ENCODE measurements around the gene TXNRD1.
"Not testable (repeated sequence)": the region's sequence is repeated elsewhere in the genome, so short reads cannot be mapped to it uniquely, and the experiment has no call there.

The TXNRD1 gene

DNA sequence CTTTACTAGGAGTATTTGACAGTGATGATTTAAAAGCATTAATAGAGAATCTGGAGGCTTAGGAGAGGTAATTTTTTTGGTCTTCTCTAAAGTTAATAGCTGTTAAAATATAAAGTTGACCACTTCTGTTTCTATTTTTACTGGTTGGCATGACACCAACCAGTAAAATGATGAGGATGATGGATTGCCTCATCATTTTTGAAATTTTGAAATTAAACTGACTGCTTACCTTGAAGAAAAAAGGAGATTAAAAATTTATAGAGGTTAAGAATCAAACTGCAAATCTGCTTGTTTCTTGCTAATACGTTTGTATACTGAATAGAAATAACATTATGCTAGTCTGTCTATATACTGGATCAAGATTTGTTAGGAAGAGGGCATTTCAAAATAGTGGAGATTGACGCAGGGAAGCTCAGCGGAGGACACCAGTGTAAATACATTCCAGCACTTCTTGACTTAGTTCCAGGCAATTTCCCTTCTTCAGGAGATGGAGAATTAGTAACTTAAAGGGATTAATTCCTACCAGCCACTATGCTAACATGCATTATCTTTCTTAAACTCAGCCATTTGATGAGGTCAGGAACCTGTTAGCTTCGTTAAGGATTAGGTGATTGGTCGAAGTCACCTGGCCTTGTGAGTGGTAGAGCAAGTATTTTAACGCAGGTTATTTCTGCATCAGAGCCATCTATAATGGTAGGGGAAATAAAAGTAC, 91.5 kb downstream of the TXNRD1 start:
- no peak for DNase-seq

DNA sequence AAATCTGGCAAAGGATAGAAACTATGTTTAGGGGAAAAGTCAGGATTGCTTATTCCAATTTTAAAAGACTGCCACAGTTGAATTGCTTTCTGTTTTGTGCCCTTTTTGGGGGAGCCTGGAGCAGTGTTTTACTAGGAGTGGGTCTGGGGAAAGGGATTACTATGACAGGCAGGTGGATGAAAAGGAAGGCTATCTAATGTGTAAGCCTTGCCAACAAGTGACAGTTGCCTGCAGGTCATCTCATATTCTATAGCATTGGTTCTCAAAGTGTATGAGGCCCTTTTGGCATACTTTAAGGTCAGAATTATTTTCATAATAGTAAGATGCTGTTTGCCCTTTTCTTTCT, 92.0 kb downstream of the TXNRD1 start:
- DNase-seq, result no peak

- no peak for DNase-seq
These were observed 93.9 kb downstream of the TXNRD1 start for GRCh38 chr12:104309446-104309993.

- DNase-seq, result no peak
These were observed 95.4 kb downstream of the TXNRD1 start for GRCh38 chr12:104310751-104311633.

DNA sequence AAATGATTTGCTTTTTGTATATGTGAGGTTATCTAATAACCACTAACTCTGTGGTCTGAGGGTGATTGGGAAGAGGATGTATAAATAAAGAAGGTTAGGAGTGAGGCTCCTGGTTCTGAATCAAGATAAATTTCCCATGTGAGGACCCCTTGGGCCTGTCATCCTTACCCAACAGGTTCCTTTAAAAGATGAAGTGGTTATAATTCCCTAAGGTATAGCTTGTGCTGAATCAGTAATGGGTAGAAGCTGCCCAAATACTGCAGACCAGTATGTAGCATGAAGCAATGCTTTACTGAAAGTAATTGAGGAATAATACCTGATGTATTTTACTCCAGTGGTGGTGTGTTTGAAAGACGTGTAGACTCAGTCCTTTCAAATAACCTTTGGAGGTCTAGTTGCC, 96.6 kb downstream of the TXNRD1 start:
- no peak for DNase-seq

DNA sequence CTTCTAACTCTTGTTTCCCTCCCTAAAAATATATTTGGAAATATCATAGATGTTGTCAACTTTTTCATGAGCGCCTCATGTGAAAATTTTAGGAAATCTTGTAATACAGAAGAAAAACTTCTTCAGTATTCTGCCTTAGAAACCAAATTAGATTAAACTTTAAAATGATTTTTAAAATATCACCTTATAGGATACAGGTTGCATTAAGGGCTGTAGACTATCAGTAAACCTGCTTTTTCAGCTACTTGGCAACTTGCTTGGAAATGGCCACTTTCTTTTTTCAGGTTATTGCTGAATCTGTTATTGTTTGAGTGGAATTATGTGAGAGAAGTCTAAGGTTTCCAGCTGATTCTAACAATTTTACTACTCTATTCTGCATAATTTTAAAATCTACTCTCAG, 97.1 kb downstream of the TXNRD1 start:
- DNase-seq, result no peak

DNA sequence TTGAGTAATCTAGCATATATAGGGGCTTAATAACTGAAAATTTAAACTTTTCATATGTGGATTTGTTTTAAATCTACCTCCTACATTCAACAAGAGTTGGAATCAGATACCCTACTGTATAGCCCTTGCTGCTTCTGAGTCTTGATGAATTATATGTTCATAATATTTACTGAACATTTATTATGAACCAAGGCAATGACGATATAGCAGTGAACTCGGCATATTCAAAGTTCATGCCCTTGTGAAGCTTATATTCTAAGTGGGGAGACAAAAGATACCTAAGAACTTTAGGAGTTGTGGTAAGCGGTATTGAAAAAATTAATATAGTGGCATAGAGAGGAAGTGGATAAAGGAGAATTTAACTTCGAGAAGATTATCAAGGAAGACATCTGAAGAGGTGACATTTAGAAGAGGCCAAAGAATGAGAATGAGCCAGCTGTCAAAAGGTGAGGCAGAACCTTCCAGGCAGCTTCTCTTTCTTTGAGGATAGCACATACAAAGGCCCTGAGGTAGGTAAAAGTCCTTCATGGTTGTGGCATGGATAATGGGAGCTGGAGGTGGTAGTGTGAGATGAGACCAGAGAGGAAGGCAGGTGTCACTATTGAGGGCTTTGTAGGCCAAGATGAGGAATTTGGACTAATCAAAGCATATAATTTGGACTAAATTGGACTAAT, 98.1 kb downstream of the TXNRD1 start:
- DNase-seq, result no peak

DNA sequence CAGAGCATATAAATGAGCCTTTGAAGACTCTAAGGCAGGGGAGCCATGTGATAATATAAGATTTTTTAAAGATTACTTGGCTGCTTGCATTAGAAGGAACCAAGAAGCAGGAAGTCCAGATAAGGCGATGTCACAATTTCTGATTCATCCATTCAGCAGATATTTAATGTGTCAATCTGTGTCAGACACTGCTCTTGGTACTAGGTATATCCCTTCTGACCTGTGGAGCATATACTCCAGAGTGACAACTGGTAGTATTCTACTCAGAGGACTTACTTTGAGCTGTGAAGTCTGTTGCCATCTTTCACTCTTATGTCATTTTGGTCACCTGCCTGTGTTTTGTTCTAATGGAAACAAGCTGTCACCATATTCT, 98.6 kb downstream of the TXNRD1 start:
- DNase-seq, result peak; percentile 55

DNA sequence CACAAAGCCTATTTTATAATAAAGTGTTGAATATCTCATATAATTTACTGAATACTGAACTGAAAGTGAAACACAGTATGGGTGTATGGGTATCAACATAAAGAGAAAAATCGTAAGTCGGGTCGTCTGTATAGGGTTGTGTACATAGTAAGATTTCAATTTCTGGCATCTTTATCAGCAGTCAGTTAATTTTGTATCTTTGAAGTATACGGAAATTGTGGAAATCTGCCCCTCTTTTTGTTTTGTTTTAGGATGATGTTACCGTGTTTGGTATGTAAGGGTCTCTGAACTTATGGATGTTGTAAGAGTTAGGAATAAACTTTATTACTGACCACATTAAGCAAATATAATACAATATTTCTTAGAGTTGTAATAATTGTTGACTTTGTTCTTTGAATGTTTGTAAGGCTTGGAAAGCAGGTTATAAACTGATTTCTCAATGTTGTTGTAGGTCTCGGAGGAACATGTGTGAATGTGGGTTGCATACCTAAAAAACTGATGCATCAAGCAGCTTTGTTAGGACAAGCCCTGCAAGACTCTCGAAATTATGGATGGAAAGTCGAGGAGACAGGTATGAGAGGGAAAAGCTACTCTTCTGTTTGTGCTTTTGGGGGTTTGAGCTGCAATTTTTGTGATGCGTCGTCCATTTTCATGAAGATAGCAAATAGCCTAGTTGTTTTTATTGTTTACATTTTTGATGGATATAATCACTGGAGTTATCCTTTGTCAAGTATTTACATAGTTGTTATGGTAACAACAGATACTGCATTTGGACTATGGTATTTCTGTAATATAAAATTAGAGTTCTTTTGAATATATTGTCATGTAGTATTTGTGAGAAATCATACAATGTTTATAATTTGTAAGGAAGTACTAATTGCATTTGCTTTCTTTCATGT, 100.0 kb downstream of the TXNRD1 start:
- no peak for DNase-seq

GRCh38 chr12:104316936-104317335, 101.4 kb downstream of the TXNRD1 start:
- no peak for DNase-seq

DNA sequence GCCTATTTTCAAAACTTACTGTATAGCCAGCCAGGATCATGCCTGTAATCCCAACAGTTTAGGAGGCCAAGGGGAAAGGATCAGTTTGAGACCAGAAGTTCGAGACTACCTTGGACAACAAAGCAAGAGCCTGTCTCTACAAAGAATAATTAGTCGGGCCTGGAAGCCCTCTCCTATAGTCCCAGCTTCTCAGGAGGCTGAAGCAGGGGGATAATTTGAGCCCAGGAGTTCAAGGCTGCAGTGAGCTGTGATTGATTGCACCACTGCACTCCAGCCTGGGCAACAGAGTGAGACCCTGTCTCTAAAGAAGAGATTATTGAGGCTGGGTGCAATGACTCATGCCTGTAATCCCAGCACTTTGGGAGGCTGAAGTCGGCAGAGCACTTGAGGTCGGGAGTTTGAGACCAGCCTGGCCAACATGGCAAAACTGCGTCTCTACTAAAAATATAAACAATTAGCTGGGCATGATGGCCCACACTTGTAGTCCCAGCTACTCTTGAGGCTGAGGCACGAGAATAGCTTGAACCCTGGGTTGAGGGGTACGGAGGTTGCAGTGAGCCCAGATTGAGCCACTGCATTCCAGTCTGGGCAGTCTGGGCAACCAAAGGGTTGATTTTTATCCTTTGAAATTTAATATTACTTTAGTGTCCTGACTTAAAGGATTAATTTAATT, 102.1 kb downstream of the TXNRD1 start:
- no peak for DNase-seq

- no peak for DNase-seq
These were observed 103.4 kb downstream of the TXNRD1 start for GRCh38 chr12:104319028-104319427.

GRCh38 chr12:104319918-104320626, 104.5 kb downstream of the TXNRD1 start:
- DNase-seq, result no peak

DNA sequence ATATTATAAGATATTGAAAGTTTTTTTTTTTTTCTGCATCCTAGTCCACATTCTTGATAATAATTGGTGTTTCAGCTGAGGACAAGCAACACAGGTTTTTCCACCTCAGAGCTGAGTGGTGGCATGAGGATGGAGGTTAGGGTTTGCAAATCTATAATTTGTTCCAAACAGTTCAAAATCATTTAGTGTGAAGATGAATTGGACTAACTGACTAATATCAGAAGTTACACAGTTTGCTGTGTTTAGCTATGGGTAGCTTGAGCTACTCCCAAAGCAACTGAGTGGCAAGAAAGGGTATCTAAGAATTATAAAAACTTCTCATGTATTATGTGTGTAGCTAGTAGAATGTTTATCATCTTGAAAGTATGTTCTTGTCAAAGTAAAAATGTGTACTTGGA, 105.0 kb downstream of the TXNRD1 start:
- no peak for DNase-seq

DNA sequence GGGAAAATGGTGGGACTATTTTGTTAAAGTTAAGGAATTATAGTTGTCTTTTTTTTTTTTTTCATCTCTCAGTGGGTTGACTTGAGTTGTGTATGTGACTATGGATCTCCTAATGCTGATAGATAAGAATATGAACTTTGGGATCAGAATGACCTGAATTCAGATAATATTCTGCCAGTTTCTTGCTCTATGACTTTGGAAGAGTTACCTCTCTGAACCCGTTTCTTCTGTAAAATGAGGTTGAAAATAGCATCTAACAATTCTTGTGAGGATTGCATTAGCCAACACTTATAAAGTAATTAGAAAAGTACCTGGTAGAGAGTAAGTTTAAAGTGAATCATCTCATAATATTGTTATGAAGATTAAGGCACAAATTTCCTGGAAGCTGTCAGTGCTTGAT, 106.4 kb downstream of the TXNRD1 start:
- DNase-seq, result no peak

DNA sequence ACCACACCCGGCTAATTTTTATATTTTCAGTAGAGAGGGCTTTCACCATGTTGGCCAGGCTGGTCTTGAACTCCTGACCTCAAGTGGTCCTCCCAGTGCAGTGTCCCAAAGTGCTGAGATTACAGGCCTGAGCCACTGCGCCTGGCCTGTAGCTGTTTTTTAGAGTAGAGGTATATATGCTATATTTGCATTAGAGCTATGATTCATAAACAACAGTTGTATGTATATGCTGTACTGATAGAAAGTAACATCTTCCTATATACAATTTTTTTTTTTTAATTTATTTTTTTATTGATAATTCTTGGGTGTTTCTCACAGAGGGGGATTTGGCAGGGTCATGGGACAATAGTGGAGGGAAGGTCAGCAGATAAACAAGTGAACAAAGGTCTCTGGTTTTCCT, 107.0 kb downstream of the TXNRD1 start:
- not testable (repeated sequence) for DNase-seq

DNA sequence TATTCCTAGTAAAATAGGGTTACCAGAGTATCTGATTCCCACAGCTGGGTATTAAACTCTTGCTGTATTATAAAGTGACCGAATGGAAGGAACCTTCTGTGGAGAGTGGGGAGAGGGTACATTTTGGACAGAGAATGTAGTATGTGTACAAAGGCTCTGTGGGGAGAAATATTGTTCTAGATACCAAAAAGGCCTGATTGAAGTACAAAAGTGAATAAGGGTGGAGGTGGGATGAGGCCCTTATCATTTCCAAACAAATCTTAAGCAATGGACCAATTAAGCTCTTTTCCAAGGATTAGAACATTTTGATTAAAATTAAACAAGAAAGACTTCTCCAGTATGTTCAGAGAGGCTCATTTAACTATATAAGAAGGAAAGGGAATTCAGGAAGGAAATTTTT, 108.3 kb downstream of the TXNRD1 start:
- DNase-seq, result no peak

DNA sequence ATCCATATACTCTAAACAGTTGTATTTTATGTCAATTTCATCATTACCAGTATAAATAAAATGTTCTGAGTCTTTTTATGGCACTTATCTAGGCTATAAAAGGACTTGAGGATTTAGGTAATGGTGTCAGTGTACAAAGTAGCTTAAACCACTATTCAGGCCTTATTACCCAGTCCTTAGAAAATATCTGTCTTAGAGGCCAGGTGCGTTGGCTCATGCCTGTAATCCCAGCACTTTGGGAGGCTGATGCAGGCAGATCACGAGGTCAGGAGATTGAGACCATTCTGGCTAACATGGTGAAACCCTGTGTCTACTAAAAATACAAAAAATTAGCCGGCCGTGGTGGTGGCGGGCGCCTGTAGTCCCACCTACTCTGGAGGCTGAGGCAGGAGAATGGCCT, 112.7 kb downstream of the TXNRD1 start:
- DNase-seq, result not testable (repeated sequence)

GRCh38 chr12:104328790-104329189, 113.2 kb downstream of the TXNRD1 start:
- DNase-seq, result no peak

GRCh38 chr12:104329707-104330532, 114.3 kb downstream of the TXNRD1 start:
- DNase-seq, result no peak
